Fibroblast of skin of right quadriceps (primary cell): ENCODE measurements around the gene STX1A.

Experiments
- DNase-seq: peaks from one replicate; pipeline ENCODE4 v3.0.0-alpha.2; 2013

The STX1A gene

GRCh38 chr7:73706126-73707044 is 13.1 kb downstream of the STX1A start:
- peak; percentile 48 for DNase-seq

DNA sequence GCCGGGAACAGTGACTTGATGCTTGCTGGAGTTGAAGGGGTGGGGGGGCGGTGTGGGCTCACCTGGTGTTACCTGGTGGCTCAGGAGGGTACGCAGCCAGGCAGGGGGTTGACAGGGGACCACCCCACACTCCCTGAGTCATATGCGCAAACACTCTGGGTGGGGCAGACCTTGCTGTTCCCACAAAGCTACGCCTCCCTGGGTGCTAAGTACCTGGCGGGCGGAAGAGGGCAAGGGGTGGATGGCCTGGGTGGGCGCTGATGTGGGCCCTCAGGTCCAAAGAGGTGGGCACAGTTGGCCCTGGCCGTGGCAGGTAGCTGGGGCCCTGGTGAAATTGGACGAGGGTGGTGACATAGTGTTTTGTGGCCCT is 13.9 kb downstream of the STX1A start:
- DNase-seq, result no peak

DNA sequence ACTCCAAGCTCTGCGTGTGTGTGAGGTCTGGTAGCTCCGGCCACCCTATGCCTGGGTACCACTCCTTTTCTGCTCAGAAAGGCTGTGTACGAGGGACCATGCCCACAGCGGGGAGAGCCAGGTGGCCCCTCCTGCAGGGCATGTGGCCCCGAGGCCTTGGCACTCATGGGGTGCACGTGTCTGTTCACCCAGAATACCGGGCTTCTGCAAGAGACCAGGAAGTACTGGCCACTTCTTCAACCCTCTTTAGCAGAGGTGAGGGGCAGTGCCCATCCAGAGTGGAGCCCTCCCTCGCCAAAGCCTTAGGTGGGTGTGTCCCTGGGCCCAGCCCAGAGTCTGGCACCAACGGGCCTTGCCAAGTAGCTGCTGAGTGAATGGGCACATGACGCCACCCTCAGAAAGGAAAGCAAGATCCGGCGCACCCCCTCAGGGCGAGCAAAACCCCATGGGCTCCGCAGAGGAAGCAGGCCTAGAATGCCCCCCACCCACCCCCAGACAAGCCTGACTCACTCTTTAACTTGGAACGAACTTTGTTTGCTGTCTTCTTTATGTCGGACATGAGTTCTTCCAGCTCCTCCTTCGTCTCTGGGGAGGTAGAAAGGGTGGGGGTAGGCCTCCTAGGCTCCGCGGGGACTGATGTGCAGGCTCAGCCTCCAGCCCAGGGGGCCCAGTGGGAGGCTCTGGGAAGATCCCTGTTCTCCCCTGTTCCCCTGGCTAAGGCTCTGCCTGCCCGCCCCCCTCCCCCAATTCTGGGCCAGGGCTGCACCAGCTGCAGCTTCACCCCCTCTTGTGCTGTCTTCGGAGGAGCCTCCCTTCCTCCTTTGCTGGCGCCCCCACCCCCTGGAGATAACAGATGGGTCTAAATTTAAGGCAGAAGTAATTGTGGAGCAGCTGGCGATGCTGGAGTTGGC is 14.6 kb downstream of the STX1A start:
- DNase-seq, result peak; percentile 87

DNA sequence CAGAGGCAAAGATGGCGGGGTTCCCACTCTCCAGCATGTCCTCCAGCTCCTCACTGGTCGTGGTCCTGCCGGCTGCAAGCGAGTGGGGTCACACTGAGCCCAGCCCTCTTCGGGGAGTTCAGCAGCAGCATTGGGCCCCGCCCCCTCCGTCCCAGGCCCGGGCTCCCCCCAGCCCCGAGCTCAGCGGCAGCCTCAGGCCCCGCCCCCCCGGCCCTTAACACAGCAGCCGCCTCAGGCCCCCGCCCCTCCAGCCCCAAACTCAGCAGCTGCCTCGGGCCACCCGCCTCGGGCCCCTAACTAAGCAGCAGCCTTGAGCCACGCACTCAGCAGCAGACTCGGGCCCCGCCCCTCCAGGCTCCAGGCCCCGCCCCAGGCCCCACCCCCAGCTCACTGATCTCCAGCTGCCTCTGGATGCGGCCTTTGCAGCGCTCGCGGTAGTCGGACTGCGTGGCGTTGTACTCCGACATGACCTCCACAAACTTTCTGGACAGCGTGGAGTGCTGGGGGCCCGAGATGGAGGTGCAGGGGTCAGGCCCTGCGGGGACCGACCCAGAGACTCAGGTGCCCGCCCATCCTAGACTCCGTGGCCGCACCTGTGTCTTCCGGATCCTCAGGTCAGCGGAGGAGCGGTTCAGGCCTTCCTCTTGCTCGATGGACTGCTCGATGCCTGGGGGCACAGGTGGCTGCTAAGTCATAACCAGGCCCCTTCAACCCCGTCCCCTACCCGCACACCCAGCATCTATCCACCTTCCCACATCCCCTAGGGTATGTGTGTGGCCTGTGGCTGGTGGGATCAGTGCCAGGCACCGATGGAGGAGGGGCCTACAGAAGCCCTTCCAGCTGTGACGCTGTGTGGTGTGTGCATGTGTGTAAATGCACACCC is 15.5 kb downstream of the STX1A start:
- peak; percentile 74 for DNase-seq

DNA sequence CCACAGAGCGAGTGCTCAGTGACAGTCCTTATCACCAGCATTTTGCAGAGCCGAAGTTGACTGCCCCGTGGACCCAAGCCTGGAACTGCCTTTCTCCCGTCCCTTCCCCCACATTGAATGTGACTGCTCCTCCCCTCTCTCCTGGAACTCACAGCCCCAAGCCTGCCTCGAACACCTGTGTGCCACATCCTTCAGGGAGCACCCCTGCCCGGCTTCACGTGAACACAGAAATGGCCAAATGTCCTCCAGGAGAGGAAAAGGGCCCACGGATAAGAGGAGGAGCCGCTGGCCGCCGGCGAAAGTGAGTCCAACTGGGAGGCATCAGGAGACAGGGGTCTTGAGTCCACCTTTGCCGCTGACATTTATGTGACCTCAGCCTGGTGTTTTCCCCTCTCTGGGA is 16.2 kb downstream of the STX1A start:
- no peak for DNase-seq

DNA sequence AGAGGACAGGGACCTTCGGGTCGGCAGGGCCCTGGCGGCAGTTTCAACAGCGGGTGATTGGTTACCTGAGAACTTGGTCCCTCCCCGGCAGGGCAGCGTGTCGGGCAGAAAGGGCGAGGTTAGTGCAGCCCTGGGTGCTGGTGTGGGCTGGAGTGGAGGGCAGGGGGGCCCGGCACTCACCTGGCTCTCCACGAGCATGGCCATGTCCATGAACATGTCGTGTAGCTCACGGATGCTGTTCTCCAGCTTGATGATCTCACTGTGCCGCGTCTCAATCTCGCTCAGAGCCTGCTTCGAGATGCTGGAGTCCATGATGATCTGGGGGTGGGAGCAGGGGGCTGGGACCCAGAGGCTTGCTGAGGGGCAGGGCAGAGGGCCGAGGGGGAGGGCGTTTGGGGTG is 16.8 kb downstream of the STX1A start:
- DNase-seq, result no peak

- no peak for DNase-seq
Observed at GRCh38 chr7:73702226-73702625, 17.2 kb downstream of the STX1A start.

DNA sequence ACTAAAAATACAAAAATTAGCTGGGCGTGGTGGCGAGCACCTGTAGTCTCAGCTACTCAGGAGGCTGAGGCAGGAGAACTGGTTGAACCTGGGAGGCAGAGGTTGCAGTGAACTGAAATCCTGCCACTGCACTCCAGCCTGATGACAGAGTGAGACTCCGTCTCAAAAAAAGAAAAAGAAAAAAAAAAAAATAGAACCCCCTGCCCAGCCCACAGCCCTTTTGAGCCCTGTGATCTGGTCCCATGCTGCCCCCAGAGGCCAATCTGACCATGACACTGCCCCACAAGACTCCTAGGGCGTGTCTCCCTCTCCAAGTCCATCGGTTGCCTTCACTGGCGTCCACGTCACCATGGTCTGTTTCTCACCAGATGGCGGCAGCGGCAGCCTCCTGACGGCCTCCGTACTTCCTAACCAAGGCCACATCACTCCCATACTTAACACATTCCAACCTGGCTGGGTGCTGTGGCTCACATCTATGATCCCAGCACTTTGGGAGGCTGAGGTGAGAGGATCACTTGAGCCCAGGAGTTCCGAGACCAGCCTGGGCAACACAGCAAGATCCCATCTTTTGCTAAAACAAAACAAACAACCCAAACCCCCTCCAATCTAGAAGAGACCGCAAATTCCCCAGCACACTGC is 18.0 kb downstream of the STX1A start:
- DNase-seq, result peak; percentile 68

DNA sequence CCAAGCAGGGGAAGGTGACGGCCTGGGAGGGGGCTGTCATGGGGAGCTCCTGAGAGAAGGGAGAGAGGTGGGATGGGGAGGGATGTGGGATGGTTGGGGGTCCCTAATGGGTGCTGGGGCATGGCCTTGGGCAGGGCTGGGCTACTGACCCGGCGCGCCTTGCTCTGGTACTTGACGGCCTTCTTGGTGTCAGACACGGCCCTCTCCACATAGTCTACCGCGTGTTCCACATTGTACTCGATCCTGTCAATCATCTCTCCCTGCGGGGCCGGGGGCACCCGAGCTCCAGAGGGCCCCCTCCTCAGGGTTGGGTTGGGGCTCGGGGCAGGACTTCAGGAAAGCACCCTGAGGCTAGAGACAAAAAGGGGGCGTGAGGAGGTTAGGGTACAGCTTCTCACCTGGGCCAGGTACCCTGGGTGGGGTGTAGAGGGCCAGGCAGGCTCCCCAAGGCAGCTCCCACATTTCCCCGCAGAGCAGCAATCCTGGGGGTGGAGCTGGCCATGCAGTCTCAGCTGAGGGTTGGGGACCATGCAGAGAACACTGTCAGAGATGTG is 18.8 kb downstream of the STX1A start:
- no peak for DNase-seq

DNA sequence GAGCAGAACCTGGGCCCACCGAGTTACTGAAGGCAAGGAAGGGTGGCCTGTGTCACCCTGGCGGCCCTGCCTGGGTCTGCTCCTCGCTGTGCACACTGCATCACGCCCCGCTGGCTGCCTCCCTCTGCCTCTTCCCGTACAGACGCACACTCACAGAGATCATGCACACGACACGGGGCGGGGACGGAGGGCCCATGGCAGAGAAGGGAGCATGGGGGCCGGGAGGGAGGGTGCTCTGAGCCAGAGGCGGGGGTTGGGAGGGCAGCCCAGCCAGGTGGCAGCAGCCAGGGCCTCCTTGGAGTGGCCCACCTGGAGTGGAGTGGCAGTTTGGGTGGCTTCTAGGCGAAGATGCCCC is 19.4 kb downstream of the STX1A start:
- no peak for DNase-seq

- DNase-seq, result no peak
Observed at GRCh38 chr7:73699370-73700068, 19.9 kb downstream of the STX1A start.

DNA sequence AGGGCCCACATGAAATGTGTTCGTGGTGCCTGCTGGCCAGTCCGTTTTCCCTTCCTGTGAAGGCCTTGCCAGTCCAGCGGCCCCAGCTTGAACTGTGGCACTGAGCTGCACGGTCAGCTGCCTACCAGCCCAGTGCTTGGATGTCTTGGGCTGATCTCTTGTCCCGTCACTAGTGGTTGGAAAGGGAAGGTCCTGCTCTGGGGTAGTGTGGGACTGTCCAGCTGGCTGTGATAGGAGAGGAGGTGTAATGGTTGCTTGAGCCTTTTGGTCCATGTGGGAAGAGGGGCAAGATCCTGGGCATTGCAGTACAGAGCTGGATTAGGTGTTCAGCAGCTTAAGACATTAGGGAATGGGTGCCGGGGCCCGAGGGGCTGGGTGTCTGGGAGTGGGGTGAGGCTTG is 21.1 kb downstream of the STX1A start:
- no peak for DNase-seq

DNA sequence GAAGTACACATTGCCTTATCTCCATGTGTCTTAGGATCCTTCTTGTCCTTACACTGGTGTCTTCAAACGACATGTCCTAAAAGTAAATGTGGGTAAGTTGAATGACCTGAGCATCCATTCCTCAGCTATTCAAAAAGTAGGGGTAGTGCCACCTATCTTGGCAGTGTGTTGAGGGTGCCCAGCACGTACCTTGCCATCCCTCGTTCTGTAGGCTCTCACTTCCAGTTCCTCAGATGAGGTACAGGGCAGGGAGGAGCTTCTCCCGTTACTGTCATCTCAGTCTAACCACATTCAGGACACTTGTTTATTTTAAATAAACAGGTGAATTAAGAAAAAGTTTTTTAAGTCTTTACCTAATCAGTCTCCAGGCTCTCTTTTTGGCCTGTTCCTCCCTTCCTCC is 23.1 kb downstream of the STX1A start:
- DNase-seq, result no peak

DNA sequence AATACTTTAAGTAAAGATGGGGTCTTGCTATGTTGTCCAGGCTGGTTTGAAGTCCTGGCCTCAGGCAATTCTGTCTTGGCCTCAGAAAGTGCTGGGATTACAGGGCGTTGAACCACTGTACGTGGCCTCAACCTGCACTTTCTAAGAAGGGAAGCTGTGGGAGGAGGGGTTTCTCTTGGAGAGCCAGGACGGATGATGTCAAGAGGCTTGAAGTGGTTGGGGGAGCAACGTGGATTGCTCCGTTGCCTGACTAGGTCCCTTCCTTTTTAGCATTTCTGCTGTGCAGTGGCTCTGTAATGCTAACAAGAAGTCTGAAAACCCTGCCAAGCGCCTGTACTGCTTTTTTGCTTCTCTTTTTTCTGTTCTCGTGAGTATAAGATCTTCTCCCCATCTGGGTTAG is 28.8 kb downstream of the STX1A start:
- no peak for DNase-seq

GRCh38 chr7:73688288-73688687 is 31.2 kb downstream of the STX1A start:
- no peak for DNase-seq

- DNase-seq, result no peak
Observed at GRCh38 chr7:73685311-73685710, 34.2 kb downstream of the STX1A start.

GRCh38 chr7:73683788-73684693 is 35.4 kb downstream of the STX1A start:
- no peak for DNase-seq

DNA sequence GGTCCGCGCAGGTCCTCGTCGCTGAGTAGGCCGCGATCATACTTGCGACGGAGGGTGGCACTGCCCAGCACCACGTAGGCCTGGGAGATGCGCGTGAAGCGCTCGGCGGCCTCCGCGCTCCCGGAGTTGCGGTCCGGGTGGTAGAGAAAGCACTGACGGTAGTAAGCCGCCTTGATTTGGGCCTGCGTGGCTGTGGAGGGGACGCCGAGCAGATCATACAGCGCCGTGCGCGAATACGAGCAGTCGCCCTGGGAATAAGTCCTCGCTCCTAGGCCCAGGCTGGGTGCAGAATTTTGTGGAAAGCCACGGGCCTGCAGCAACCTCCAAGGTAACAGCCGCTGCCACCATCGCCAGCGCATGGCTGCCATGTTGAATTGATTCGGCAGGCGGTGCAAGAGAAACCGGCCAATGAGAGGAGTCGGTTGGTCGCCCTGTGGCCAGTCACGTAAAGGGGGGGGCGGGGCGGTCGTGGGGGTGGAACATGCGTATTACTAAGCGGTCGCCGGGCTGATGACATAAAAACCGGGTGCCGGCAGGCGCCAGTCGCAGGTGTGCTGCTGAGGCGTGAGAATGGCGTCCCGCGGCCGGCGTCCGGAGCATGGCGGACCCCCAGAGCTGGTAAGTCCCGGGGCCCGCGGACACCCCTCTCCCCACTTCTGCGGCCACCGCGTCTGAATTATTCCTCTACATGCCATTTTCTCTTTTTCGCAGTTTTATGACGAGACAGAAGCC is 36.2 kb downstream of the STX1A start, which contains the start of the genes BUD23 and DNAJC30:
Gene BUD23 (plus strand): TSS at position 542 of the 732 bp plus-strand sequence. CDS start 29 bp downstream, at position 571.
Gene DNAJC30 (minus strand): TSS at position 398 of the 732 bp plus-strand sequence. CDS start 30 bp downstream, at position 368.
- peak; percentile 94 for DNase-seq

GRCh38 chr7:73682745-73683055 is 36.8 kb downstream of the STX1A start:
- DNase-seq, result no peak

DNA sequence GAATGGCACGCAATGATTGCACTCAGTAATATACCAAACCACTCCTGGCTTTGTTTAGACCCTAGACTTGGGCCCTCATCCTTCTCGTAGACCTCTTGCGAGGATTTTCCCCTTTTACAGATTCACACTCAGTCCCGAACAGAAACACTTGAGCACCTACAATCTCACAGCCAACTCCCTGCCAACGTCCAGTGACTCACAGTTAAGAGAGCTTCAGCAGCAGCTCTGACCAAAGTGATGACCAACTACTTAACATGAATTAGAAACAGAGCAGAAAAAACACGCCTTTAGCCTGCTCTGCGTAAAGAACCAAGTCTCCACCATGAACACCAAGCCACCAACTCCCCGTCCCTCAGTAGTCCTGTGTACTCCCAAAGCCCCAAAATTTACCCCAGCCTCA is 38.4 kb downstream of the STX1A start:
- no peak for DNase-seq
